ENCODE results near the gene FBXL4.

FBXL4 gene

DNA sequence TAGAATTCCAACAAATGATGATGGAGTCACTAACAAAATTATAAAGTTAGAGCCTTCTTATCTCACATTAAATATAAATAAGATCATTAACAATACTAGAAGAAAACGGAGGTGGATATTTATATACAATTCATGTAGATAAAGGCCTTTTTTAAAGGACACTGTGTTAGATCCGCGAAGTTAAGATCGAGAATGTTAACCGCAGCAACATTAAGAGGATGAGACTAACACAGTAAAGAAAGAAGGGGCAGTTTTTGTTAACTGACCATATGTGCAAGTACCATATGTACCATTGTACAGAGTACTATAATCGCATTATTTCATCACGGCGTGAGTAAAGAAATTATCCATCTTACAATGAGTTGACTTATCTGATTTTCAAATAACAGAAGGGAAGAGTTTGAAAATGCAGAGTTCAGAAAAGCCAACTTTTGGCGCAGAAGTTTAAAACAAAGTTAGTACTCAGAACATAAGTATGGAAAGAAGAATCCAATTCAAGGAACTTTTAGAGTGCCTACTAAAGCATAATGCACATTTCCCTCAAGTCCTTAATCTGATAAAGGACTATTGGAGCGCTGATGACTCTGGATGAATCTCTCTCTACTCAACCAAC, 1.4 kb downstream of the FBXL4 start:
- peak overlapping the region; percentile 97 for H3K27ac ChIP-seq
- TF ChIP-seq, protein P1, sequence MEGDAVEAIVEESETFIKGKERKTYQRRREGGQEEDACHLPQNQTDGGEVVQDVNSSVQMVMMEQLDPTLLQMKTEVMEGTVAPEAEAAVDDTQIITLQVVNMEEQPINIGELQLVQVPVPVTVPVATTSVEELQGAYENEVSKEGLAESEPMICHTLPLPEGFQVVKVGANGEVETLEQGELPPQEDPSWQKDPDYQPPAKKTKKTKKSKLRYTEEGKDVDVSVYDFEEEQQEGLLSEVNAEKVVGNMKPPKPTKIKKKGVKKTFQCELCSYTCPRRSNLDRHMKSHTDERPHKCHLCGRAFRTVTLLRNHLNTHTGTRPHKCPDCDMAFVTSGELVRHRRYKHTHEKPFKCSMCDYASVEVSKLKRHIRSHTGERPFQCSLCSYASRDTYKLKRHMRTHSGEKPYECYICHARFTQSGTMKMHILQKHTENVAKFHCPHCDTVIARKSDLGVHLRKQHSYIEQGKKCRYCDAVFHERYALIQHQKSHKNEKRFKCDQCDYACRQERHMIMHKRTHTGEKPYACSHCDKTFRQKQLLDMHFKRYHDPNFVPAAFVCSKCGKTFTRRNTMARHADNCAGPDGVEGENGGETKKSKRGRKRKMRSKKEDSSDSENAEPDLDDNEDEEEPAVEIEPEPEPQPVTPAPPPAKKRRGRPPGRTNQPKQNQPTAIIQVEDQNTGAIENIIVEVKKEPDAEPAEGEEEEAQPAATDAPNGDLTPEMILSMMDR (IDR thresholded peaks at IDR 0.05; ENCODE audit: low read depth, low read length) = no peak

GRCh38 chr6:98945311-98946115, 2.2 kb downstream of the FBXL4 start:
- Histone ChIP-seq H3K27me3 (ENCODE audit: insufficient read depth, low read depth, severe bottlenecking) (no peaks in the 10 kb centered on the region), H3K9me3 (ENCODE audit: severe bottlenecking) (no peaks in the 10 kb centered on the region), H3K4me3 (ENCODE audit: low read depth, low read length) (peak overlapping the region; percentile 71), H3K36me3 (0 out of 2 replicates have a peak, but pooled peaks cover 4% of the 10 kb centered on the region), H3K27ac (peak overlapping the region; percentile 97)
- TF ChIP-seq, protein P1 (IDR thresholded peaks at IDR 0.05; ENCODE audit: low read depth, low read length) = no peak
- no peak for DNase-seq

More for the DNA sequence above, 1.4 kb downstream of the FBXL4 start:
- DNase-seq = no peak
- H3K4me3 ChIP-seq (ENCODE audit: low read depth, low read length) = peak overlapping the region; percentile 71
- no peaks in the 10 kb centered on the region for H3K9me3 ChIP-seq (ENCODE audit: severe bottlenecking)
- 0 out of 2 replicates have a peak, but pooled peaks cover 4% of the 10 kb centered on the region for H3K36me3 ChIP-seq
- H3K27me3 ChIP-seq (ENCODE audit: insufficient read depth, low read depth, severe bottlenecking) = no peaks in the 10 kb centered on the region

DNA sequence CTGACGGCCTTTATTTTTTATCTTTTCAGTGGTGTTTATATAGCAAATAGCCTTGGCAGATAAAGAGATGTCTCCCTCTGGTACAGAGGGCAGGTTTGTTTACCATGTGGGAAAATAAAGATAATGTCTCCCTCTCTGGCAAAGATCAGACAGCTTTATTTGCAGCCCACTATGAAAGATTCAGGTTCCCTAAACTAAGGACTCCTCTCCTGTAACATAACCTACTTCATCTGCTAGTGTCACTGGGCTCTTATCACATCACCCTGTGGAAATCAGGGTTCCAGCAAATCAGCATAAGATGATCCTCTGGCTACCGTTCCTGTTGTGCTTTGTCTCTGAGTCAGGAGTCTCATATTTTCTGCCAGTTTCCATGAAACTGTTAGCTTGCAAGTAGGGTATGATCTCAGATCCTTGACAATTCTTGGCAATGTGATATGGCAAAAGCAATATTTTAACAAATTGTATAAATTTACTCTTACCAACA, 3.1 kb downstream of the FBXL4 start:
- Histone ChIP-seq H3K27me3 (ENCODE audit: insufficient read depth, low read depth, severe bottlenecking) (no peaks in the 10 kb centered on the region), H3K4me3 (ENCODE audit: low read depth, low read length) (no peak overlapping the region), H3K9me3 (ENCODE audit: severe bottlenecking) (peaks cover 2% of the 10 kb centered on the region), H3K36me3 (0 out of 2 replicates have a peak, but pooled peaks cover 4% of the 10 kb centered on the region), H3K27ac (no peak overlapping the region)
- TF ChIP-seq, protein P1 (IDR thresholded peaks at IDR 0.05; ENCODE audit: low read depth, low read length) = no peak
- DNase-seq = no peak

- TF ChIP-seq, protein P1 (IDR thresholded peaks at IDR 0.05; ENCODE audit: low read depth, low read length) = no peak
- H3K36me3 ChIP-seq = 0 out of 2 replicates have a peak, but pooled peaks cover 4% of the 10 kb centered on the region
- H3K9me3 ChIP-seq (ENCODE audit: severe bottlenecking) = peaks cover 3% of the 10 kb centered on the region
- H3K4me3 ChIP-seq (ENCODE audit: low read depth, low read length) = no peak overlapping the region
- H3K27ac ChIP-seq = no peak overlapping the region
- H3K27me3 ChIP-seq (ENCODE audit: insufficient read depth, low read depth, severe bottlenecking) = no peaks in the 10 kb centered on the region
- DNase-seq = no peak
These were observed 3.6 kb downstream of the FBXL4 start for GRCh38 chr6:98944168-98944567.

- DNase-seq = no peak
- Histone ChIP-seq H3K27me3 (ENCODE audit: insufficient read depth, low read depth, severe bottlenecking) (no peaks in the 10 kb centered on the region), H3K9me3 (ENCODE audit: severe bottlenecking) (peaks cover 3% of the 10 kb centered on the region), H3K36me3 (0 out of 2 replicates have a peak, but pooled peaks cover 4% of the 10 kb centered on the region), H3K27ac (no peak overlapping the region), H3K4me3 (ENCODE audit: low read depth, low read length) (no peak overlapping the region)
- TF ChIP-seq, protein P1 (IDR thresholded peaks at IDR 0.05; ENCODE audit: low read depth, low read length) = 0 out of 2 replicates have a peak, but pooled peaks have one; percentile 3
These were observed 5.4 kb downstream of the FBXL4 start for GRCh38 chr6:98942263-98942803.
